Muscle of back (tissue), 11 donors: ENCODE results near the gene PIP4K2C. TPM values are rescaled to one million over a fixed set of nuclear protein-coding genes. Genes with fewer than 3 reads are reported as not detected.
A peak's percentile ranks its signal among the peaks of the same experiment; 100 is the strongest.
"Not testable (repeated sequence)": the region's sequence is repeated elsewhere in the genome, so short reads cannot be mapped to it uniquely, and the experiment has no call there.

Experiments used
- DNase-seq, 3 donors: peaks; one replicate each; pipeline versions ENCODE4 v3.0.0 to v3.0.0-alpha.2; 2013
- polyA plus RNA-seq, 10 donors: library from polyadenylated mRNA; unstranded; fragments of 120-200 nt; gene quantifications; one replicate each; pipeline ENCODE4 v1.2.1, GENCODE V29; 2013; ENCODE audit not compliant: insufficient read length in 10 of 10

Gene PIP4K2C
- polyA plus RNA-seq, 10 donors = 10.4 to 16.0 (median 11.4) TPM

DNA sequence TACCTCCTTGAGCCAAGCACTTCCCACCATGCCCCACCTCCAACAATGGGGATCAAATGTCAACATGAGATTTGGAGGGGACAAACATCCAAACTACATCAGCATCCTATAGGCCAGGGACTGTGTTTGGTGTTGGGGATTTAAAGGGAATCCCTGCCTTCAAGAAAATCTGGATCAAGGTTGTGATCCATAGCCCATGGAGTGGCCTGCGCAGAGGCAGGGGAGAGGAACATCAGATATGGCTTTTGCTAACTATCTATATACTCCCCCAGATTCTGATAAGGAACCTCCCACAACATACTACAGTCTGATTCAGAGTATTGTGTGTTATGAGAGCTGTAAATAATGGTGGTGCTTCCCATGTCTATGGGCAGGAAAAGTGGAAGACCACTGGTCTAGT, 36.1 kb upstream of the PIP4K2C start:
- DNase-seq = no peak

- no peak for DNase-seq
Observed at GRCh38 chr12:57558864-57559263, 32.1 kb upstream of the PIP4K2C start.

GRCh38 chr12:57560516-57560915, 30.5 kb upstream of the PIP4K2C start:
- no peak for DNase-seq

DNA sequence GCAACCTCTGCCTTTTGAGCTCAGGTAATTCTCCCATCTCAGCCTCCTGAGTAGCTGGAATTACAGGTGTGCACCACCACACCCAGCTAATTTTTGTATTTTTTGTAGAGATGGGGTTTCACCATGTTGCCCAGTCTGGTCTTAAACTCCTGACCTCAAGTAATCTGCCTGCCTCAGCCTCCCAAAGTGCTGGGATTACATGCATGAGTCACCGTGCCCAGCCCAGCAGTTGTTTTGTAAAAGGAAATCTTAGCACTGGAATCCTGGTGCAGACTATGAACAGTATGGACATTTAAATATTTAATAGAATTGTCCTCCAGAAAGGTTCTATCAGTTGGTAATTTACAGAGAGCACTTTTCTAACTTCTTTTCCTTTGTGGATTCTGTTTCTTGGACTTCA, 29.9 kb upstream of the PIP4K2C start:
- DNase-seq = not testable (repeated sequence)

DNA sequence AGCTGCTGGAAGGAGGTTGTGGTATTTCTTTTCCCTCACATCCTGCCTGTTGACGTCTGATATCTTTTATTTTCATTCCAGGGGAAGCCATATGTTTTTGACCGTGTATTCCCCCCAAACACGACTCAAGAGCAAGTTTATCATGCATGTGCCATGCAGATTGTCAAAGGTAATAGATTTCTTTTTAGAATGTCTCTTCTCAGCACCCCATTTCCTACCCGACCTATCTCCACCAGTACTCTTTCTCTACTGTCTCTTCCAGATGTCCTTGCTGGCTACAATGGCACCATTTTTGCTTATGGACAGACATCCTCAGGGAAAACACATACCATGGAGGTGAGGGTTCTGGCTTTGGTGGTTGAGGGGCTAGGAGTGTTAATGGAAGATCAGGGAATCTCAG, 27.6 kb upstream of the PIP4K2C start:
- no peak for DNase-seq

GRCh38 chr12:57564178-57564740, 26.7 kb upstream of the PIP4K2C start:
- DNase-seq = no peak

DNA sequence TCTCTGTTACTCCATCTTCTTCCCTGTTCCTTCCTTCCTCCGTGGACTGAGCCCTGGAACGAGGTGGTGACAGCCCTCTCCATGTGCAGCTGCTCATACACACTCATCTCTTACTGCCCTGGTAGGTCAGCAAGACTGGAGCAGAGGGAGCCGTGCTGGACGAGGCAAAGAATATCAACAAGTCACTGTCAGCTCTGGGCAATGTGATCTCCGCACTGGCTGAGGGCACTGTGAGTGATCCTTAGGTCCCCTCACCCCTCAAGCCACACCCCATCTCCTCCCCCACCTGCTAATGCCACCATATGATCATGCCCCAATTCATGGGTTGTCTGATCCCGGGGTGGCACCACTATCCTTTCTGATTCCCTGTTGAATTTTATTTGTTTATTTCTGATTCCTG, 22.2 kb upstream of the PIP4K2C start:
- DNase-seq = no peak

DNA sequence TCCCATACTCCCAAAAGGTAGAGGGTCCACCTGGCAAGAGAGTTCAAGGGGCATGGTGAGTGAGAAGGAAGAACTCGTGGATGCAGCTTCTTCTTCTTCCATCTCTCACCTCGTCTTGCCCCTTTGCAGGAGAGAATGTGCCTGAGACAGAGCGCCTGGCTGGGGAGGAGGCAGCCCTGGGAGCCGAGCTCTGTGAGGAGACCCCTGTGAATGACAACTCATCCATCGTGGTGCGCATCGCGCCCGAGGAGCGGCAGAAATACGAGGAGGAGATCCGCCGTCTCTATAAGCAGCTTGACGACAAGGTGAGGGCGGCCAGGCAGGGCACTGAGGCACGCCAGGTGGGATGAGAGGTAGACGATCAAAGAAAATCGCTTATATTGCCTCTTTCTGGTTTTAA, 21.1 kb upstream of the PIP4K2C start:
- DNase-seq = no peak

- DNase-seq = not testable (repeated sequence)
Observed at GRCh38 chr12:57570438-57570837, 20.6 kb upstream of the PIP4K2C start.

GRCh38 chr12:57571926-57572762, 18.8 kb upstream of the PIP4K2C start:
- no peak for DNase-seq

- DNase-seq = no peak
Observed at GRCh38 chr12:57574795-57575194, 16.2 kb upstream of the PIP4K2C start.

- no peak for DNase-seq
Observed at GRCh38 chr12:57575771-57576612, 15.0 kb upstream of the PIP4K2C start.

DNA sequence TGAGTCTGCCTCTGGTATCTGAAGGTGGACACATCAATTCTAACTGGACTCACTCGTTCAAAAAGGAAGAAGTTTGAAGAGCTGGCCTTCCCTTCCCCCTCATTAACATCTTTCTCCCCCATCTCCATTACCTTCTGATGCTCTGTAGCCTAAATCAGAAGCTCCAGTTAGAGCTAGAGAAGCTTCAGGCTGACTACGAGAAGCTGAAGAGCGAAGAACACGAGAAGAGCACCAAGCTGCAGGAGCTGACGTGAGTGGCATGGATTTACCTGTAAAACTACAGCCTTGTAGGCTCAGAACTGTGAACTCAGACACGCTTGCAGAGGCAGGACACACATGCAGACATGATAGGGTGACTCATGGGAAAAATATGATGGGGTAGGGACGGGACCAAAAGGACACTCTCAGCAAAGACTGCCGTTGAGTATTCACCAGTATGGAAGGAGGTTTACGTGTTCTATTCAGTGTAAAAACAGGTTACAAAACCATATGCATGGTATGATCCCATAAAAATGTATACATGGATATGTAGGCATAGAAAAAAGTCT, 14.3 kb upstream of the PIP4K2C start:
- DNase-seq = no peak

DNA sequence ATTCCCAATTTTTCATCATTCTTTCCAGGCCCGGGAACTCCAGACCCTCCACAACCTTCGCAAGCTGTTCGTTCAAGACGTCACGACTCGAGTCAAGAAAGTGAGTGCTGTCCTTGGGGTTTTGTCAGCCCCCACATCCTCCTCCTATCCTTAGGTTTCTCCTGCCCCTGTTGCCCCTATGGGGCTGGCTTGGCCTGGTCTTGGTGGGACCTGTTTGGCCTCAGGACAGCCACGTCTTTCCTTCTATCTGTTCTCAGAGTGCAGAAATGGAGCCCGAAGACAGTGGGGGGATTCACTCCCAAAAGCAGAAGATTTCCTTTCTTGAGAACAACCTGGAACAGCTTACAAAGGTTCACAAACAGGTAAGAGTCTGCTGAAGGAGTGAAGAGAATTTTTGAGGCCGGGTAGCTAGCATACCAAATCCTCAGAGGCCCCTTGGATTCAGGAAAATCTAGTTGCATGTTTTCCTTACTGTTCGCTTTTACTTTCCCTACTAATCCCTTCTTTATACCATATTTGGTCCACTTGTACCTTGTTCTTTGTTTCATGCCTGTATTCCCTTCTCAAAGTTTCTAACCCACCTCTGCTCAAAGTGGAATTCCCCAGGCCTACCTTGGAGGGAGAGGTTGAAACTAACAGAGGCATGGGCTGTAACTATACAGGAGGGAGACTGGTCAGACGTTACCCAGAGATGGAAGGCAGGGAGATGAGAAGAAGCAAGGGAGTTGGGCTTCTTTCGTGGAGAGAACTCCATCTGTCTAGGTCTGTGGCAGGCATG, 12.8 kb upstream of the PIP4K2C start:
- DNase-seq = no peak

DNA sequence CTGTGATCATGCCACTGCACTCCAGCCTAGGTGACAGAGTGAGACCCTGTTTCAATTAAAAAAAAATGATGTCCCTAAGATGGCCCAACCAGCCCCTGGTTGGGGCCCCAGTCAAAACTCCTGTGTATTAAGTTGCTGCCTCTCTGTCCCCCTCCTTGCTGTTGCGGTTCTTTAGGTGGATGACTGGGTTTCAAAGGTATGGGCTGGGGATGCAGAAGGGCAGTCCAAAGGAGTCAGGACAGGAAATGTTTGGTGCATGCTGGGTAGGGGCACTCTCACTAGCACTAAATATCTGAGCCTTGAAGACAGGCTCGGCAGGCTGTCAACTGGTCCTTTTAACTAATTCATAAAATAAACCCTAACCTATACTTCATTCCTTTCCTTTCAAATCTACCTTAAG, 12.0 kb upstream of the PIP4K2C start:
- DNase-seq = no peak

DNA sequence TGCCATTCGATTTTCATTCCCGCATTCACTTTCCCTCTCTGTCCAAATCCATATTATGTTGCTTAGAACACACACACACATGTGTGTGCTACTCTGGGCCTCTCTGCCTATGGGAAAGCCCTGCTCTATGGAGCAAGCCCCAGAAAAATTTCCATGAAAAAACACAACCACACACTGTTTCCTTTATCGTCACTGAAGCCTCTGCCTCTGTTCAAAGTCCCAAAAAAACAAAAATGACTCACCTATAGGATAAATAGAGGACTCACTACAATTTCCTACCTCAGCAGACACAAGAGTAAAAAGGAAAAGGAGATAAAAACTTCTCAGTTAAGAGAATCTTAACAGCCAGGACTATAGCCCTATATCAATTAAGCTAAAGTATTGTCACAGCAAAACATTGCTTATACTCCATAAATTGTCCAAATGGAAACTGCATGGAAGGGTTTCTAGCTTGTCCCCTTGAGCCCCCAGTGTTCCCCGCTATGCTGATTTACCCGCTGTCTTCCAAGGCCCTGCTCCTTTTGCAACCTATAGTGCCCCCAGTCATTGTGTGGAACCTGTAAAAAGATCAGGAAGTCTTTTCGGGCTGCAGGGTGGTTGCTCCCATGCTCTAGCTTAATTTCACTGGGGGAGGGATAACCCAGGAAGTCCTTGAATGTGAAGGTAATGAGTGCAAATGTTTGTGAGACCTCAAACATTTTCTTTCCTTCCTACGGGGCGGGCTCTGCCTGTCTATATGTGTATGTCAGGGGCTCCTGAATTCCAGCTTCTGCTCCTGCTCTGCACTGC, 11.1 kb upstream of the PIP4K2C start:
- DNase-seq = no peak

GRCh38 chr12:57580466-57580795, 10.6 kb upstream of the PIP4K2C start:
- DNase-seq = no peak

- DNase-seq = no peak
Observed at GRCh38 chr12:57581802-57582201, 9.2 kb upstream of the PIP4K2C start.

DNA sequence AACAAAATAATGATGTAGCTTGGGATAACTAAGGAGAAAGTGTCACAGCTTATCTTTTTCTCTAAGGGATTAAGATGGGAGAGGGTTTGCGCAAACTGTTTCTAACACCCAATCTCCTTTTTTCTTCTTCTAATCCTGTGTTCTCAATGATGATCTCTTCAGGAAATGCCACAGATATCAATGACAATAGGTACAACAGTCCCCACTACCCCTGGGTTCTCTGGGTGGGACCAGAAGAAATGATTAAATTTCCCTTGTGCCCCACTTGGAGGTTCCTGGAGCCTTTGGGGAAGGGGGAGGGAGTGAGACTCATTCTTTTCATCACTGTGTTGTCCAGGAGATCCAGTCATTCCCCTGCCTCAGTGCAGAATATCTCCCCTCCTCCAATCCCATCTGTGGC, 8.6 kb upstream of the PIP4K2C start:
- no peak for DNase-seq

- peak; percentile 71 to 85 (median 81) for DNase-seq
Observed at GRCh38 chr12:57583008-57583831, 7.8 kb upstream of the PIP4K2C start.
